Measurements from ENCODE around the gene PIK3R1.

The PIK3R1 gene

GRCh38 chr5:68220260-68220659 lies 4.7 kb downstream of the PIK3R1 start:
- no peak for TF ChIP-seq CTCF (IDR thresholded peaks at IDR 0.05; ENCODE audit: low read depth, low read length, missing control alignments)
- DNase-seq (ENCODE audit: low read depth), result no peak
- no peak overlapping the region for H3K4me3 ChIP-seq (ENCODE audit: low read depth, low read length)

- TF ChIP-seq CTCF (IDR thresholded peaks at IDR 0.05; ENCODE audit: low read depth, low read length, missing control alignments), result no peak
Measured at GRCh38 chr5:68220914-68221313, 5.4 kb downstream of the PIK3R1 start.

GRCh38 chr5:68221488-68221887 lies 5.9 kb downstream of the PIK3R1 start:
- H3K4me3 ChIP-seq (ENCODE audit: low read depth, low read length), result no peak overlapping the region
- TF ChIP-seq CTCF (IDR thresholded peaks at IDR 0.05; ENCODE audit: low read depth, low read length, missing control alignments), result no peak

More at GRCh38 chr5:68220914-68221313, 5.4 kb downstream of the PIK3R1 start:
- DNase-seq (ENCODE audit: low read depth), result no peak
- H3K4me3 ChIP-seq (ENCODE audit: low read depth, low read length), result no peak overlapping the region

GRCh38 chr5:68222310-68222709 lies 6.8 kb downstream of the PIK3R1 start:
- no peak for DNase-seq (ENCODE audit: low read depth)
- no peak for TF ChIP-seq CTCF (IDR thresholded peaks at IDR 0.05; ENCODE audit: low read depth, low read length, missing control alignments)
- no peak overlapping the region for H3K4me3 ChIP-seq (ENCODE audit: low read depth, low read length)

More at GRCh38 chr5:68221488-68221887, 5.9 kb downstream of the PIK3R1 start:
- no peak for DNase-seq (ENCODE audit: low read depth)

- DNase-seq (ENCODE audit: low read depth), result no peak
- TF ChIP-seq CTCF (IDR thresholded peaks at IDR 0.05; ENCODE audit: low read depth, low read length, missing control alignments), result no peak
- H3K4me3 ChIP-seq (ENCODE audit: low read depth, low read length), result no peak overlapping the region
Measured at GRCh38 chr5:68222824-68223354, 7.3 kb downstream of the PIK3R1 start.

GRCh38 chr5:68223904-68224303 lies 8.3 kb downstream of the PIK3R1 start:
- H3K4me3 ChIP-seq (ENCODE audit: low read depth, low read length), result no peak overlapping the region
- DNase-seq (ENCODE audit: low read depth), result no peak
- no peak for TF ChIP-seq CTCF (IDR thresholded peaks at IDR 0.05; ENCODE audit: low read depth, low read length, missing control alignments)

- H3K4me3 ChIP-seq (ENCODE audit: low read depth, low read length), result no peak overlapping the region
- no peak for TF ChIP-seq CTCF (IDR thresholded peaks at IDR 0.05; ENCODE audit: low read depth, low read length, missing control alignments)
- no peak for DNase-seq (ENCODE audit: low read depth)
Measured at GRCh38 chr5:68224509-68225187, 9.1 kb downstream of the PIK3R1 start.

Data from GM12864 (cell line).